ENCODE results near the gene KCNN3.

GRCh38 chr1:154764773-154765172, 105.3 kb downstream of the KCNN3 start:
- no peak for TF ChIP-seq CTCF (IDR thresholded peaks at IDR 0.05)
- no peak for TF ChIP-seq POLR2A (IDR thresholded peaks at IDR 0.05)
